WTC11 (cell line): Measurements from ENCODE around the gene TRMO. TPM values are rescaled to one million over a fixed set of nuclear protein-coding genes. Genes with fewer than 3 reads are reported as not detected.

Source experiments
- GABPB1 ChIP-seq: sonication (generic); formaldehyde crosslinking; IDR thresholded peaks from 2 replicates; pipeline ENCODE4 v1.8.1; 2023; ENCODE audit warnings: mild to moderate bottlenecking, missing genetic modification reagents
- JUN ChIP-seq: sonication (generic); formaldehyde crosslinking; IDR thresholded peaks from 2 replicates; pipeline ENCODE4 v1.8.0; 2023; ENCODE audit warnings: mild to moderate bottlenecking, missing genetic modification reagents
- NFYB ChIP-seq: sonication (generic); formaldehyde crosslinking; conservative IDR thresholded peaks from 2 replicates; pipeline ENCODE4 v1.8.0; 2022; ENCODE audit warnings: low read depth, missing genetic modification reagents
- SMAD4 ChIP-seq: sonication (generic); formaldehyde crosslinking; IDR thresholded peaks from 2 replicates; pipeline ENCODE4 v1.8.0; 2022; ENCODE audit warnings: mild to moderate bottlenecking, missing genetic modification reagents
- SP1 ChIP-seq: sonication (generic); formaldehyde crosslinking; conservative IDR thresholded peaks from 2 replicates; pipeline ENCODE4 v1.8.1; 2022; ENCODE audit warnings: missing genetic modification reagents
- TEAD4 ChIP-seq: sonication (generic); formaldehyde crosslinking; IDR thresholded peaks from 2 replicates; pipeline ENCODE4 v1.8.0; 2022; ENCODE audit warnings: mild to moderate bottlenecking, missing genetic modification reagents
- ZBTB21 ChIP-seq: sonication (generic); formaldehyde crosslinking; IDR thresholded peaks from 2 replicates; pipeline ENCODE4 v1.8.1; 2023; ENCODE audit warnings: mild to moderate bottlenecking, missing genetic modification reagents, borderline replicate concordance
- ZNF317 ChIP-seq: sonication (generic); formaldehyde crosslinking; IDR thresholded peaks from 2 replicates; pipeline ENCODE4 v1.8.1; 2023; ENCODE audit warnings: low read depth, mild to moderate bottlenecking, moderate library complexity, missing genetic modification reagents, borderline replicate concordance
- total RNA-seq: library from RNA; stranded (reverse); gene quantifications from 3 replicates; pipeline ENCODE4 v1.2.3, GENCODE V29; 2021
- TF ChIP-seq, protein P1 (sequence below): sonication (generic); formaldehyde crosslinking; conservative IDR thresholded peaks from 2 replicates; pipeline ENCODE4 v1.8.1; 2023; ENCODE audit warnings: mild to moderate bottlenecking, low read depth, missing genetic modification reagents, moderate library complexity
- TF ChIP-seq, protein P2 (sequence below): sonication (generic); formaldehyde crosslinking; IDR thresholded peaks from 2 replicates; pipeline ENCODE4 v1.8.0; 2022; ENCODE audit warnings: mild to moderate bottlenecking, missing genetic modification reagents
- TF ChIP-seq, protein P3 (sequence below): fragments of 250-450 bp; sonication (Bioruptor Pico); IDR thresholded peaks from 2 replicates; pipeline ENCODE4 v1.9.0; 2021; ENCODE audit warnings: mild to moderate bottlenecking, borderline replicate concordance
- TF ChIP-seq, protein P4 (sequence below): sonication (generic); formaldehyde crosslinking; IDR thresholded peaks from 2 replicates; pipeline ENCODE4 v1.8.0; 2022; ENCODE audit warnings: missing genetic modification reagents
- TF ChIP-seq, protein P5 (sequence below): sonication (generic); formaldehyde crosslinking; IDR thresholded peaks from 2 replicates; pipeline ENCODE4 v1.8.1; 2023; ENCODE audit warnings: mild to moderate bottlenecking, missing genetic modification reagents
- TF ChIP-seq, protein P6 (sequence below): sonication (generic); formaldehyde crosslinking; IDR thresholded peaks from 2 replicates; pipeline ENCODE4 v1.8.0; 2023; ENCODE audit warnings: mild to moderate bottlenecking, missing genetic modification reagents
- TF ChIP-seq, protein P7 (sequence below): sonication (generic); formaldehyde crosslinking; IDR thresholded peaks from 2 replicates; pipeline ENCODE4 v1.8.1; 2022; ENCODE audit warnings: mild to moderate bottlenecking, missing genetic modification reagents, moderate library complexity, borderline replicate concordance
- TF ChIP-seq, protein P8 (sequence below): fragments of 250-450 bp; sonication (Bioruptor Pico); IDR thresholded peaks from 2 replicates; pipeline ENCODE4 v1.9.0; 2021; ENCODE audit warnings: moderate library complexity, mild to moderate bottlenecking, inconsistent platforms, borderline replicate concordance
- TF ChIP-seq, protein P9 (sequence below): sonication (generic); formaldehyde crosslinking; IDR thresholded peaks from 2 replicates; pipeline ENCODE4 v1.8.1; 2023; ENCODE audit warnings: mild to moderate bottlenecking, moderate library complexity, missing genetic modification reagents

Gene TRMO
- total RNA-seq, 1 experiment from 2014 or later = 4.6 TPM

DNA sequence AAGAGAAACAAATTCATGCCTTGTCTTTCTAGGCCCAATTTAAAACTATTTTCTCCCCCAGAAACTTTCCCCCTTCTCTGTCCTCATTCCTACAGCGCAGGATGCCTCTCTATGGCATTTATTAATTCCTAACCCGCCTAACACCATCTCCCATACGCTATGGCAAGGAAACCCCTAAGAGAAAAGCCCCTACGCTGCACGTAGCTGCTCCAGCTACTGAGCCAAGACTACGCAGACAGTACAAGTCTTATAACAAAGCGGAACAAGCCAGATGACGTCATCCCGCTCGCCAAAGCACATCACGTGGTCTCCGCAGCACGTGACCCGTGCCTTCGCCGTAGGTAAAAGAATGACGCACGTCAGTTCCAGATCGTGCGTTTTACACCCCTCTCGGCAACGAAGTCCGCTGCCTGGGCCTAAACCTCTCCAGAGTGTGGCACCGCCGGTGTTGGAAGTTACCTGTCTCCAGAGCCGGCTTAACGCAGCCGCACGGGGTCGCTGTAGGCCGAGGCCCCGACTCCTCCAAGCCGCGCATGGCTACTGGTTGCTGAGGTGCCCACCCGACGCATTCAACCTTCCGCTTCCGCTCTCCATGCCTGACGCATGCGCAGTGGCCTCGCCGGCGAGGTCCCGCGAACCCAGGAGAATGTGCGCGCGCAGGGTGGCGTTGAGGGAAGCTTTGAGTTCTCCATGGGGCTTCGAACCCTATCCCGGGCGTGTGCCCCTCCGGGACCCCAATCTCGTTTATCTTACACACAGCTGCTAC lies at the start of gene TRMO (continued):
- TF ChIP-seq, protein P1, sequence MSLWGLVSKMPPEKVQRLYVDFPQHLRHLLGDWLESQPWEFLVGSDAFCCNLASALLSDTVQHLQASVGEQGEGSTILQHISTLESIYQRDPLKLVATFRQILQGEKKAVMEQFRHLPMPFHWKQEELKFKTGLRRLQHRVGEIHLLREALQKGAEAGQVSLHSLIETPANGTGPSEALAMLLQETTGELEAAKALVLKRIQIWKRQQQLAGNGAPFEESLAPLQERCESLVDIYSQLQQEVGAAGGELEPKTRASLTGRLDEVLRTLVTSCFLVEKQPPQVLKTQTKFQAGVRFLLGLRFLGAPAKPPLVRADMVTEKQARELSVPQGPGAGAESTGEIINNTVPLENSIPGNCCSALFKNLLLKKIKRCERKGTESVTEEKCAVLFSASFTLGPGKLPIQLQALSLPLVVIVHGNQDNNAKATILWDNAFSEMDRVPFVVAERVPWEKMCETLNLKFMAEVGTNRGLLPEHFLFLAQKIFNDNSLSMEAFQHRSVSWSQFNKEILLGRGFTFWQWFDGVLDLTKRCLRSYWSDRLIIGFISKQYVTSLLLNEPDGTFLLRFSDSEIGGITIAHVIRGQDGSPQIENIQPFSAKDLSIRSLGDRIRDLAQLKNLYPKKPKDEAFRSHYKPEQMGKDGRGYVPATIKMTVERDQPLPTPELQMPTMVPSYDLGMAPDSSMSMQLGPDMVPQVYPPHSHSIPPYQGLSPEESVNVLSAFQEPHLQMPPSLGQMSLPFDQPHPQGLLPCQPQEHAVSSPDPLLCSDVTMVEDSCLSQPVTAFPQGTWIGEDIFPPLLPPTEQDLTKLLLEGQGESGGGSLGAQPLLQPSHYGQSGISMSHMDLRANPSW (CRISPR knock-in tag) = no peak
- TF ChIP-seq, protein P2, sequence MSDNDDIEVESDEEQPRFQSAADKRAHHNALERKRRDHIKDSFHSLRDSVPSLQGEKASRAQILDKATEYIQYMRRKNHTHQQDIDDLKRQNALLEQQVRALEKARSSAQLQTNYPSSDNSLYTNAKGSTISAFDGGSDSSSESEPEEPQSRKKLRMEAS (CRISPR knock-in tag) = peak; percentile 98
- TF ChIP-seq, protein P3, sequence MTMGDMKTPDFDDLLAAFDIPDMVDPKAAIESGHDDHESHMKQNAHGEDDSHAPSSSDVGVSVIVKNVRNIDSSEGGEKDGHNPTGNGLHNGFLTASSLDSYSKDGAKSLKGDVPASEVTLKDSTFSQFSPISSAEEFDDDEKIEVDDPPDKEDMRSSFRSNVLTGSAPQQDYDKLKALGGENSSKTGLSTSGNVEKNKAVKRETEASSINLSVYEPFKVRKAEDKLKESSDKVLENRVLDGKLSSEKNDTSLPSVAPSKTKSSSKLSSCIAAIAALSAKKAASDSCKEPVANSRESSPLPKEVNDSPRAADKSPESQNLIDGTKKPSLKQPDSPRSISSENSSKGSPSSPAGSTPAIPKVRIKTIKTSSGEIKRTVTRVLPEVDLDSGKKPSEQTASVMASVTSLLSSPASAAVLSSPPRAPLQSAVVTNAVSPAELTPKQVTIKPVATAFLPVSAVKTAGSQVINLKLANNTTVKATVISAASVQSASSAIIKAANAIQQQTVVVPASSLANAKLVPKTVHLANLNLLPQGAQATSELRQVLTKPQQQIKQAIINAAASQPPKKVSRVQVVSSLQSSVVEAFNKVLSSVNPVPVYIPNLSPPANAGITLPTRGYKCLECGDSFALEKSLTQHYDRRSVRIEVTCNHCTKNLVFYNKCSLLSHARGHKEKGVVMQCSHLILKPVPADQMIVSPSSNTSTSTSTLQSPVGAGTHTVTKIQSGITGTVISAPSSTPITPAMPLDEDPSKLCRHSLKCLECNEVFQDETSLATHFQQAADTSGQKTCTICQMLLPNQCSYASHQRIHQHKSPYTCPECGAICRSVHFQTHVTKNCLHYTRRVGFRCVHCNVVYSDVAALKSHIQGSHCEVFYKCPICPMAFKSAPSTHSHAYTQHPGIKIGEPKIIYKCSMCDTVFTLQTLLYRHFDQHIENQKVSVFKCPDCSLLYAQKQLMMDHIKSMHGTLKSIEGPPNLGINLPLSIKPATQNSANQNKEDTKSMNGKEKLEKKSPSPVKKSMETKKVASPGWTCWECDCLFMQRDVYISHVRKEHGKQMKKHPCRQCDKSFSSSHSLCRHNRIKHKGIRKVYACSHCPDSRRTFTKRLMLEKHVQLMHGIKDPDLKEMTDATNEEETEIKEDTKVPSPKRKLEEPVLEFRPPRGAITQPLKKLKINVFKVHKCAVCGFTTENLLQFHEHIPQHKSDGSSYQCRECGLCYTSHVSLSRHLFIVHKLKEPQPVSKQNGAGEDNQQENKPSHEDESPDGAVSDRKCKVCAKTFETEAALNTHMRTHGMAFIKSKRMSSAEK (CRISPR knock-in tag) = no peak; the same call in 1 of the 2 replicates
- TF ChIP-seq, protein P4, sequence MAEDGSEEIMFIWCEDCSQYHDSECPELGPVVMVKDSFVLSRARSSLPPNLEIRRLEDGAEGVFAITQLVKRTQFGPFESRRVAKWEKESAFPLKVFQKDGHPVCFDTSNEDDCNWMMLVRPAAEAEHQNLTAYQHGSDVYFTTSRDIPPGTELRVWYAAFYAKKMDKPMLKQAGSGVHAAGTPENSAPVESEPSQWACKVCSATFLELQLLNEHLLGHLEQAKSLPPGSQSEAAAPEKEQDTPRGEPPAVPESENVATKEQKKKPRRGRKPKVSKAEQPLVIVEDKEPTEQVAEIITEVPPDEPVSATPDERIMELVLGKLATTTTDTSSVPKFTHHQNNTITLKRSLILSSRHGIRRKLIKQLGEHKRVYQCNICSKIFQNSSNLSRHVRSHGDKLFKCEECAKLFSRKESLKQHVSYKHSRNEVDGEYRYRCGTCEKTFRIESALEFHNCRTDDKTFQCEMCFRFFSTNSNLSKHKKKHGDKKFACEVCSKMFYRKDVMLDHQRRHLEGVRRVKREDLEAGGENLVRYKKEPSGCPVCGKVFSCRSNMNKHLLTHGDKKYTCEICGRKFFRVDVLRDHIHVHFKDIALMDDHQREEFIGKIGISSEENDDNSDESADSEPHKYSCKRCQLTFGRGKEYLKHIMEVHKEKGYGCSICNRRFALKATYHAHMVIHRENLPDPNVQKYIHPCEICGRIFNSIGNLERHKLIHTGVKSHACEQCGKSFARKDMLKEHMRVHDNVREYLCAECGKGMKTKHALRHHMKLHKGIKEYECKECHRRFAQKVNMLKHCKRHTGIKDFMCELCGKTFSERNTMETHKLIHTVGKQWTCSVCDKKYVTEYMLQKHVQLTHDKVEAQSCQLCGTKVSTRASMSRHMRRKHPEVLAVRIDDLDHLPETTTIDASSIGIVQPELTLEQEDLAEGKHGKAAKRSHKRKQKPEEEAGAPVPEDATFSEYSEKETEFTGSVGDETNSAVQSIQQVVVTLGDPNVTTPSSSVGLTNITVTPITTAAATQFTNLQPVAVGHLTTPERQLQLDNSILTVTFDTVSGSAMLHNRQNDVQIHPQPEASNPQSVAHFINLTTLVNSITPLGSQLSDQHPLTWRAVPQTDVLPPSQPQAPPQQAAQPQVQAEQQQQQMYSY = no peak; the same call in 1 of the 2 replicates
- 0 out of 2 replicates have a peak, but pooled peaks have one; percentile 20 for TF ChIP-seq SMAD4 (CRISPR knock-in tag)
- TF ChIP-seq JUN (CRISPR knock-in tag) = peak; percentile 87; the same call in 1 of the 2 replicates
- TF ChIP-seq, protein P5, sequence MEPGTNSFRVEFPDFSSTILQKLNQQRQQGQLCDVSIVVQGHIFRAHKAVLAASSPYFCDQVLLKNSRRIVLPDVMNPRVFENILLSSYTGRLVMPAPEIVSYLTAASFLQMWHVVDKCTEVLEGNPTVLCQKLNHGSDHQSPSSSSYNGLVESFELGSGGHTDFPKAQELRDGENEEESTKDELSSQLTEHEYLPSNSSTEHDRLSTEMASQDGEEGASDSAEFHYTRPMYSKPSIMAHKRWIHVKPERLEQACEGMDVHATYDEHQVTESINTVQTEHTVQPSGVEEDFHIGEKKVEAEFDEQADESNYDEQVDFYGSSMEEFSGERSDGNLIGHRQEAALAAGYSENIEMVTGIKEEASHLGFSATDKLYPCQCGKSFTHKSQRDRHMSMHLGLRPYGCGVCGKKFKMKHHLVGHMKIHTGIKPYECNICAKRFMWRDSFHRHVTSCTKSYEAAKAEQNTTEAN = 0 out of 2 replicates have a peak, but pooled peaks have one; percentile 80
- TF ChIP-seq, protein P6, sequence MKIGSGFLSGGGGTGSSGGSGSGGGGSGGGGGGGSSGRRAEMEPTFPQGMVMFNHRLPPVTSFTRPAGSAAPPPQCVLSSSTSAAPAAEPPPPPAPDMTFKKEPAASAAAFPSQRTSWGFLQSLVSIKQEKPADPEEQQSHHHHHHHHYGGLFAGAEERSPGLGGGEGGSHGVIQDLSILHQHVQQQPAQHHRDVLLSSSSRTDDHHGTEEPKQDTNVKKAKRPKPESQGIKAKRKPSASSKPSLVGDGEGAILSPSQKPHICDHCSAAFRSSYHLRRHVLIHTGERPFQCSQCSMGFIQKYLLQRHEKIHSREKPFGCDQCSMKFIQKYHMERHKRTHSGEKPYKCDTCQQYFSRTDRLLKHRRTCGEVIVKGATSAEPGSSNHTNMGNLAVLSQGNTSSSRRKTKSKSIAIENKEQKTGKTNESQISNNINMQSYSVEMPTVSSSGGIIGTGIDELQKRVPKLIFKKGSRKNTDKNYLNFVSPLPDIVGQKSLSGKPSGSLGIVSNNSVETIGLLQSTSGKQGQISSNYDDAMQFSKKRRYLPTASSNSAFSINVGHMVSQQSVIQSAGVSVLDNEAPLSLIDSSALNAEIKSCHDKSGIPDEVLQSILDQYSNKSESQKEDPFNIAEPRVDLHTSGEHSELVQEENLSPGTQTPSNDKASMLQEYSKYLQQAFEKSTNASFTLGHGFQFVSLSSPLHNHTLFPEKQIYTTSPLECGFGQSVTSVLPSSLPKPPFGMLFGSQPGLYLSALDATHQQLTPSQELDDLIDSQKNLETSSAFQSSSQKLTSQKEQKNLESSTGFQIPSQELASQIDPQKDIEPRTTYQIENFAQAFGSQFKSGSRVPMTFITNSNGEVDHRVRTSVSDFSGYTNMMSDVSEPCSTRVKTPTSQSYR = 0 out of 2 replicates have a peak, but pooled peaks have one; percentile 23
- no peak; the same call in 1 of the 2 replicates for TF ChIP-seq ZBTB21
- TF ChIP-seq, protein P7, sequence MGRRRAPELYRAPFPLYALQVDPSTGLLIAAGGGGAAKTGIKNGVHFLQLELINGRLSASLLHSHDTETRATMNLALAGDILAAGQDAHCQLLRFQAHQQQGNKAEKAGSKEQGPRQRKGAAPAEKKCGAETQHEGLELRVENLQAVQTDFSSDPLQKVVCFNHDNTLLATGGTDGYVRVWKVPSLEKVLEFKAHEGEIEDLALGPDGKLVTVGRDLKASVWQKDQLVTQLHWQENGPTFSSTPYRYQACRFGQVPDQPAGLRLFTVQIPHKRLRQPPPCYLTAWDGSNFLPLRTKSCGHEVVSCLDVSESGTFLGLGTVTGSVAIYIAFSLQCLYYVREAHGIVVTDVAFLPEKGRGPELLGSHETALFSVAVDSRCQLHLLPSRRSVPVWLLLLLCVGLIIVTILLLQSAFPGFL (CRISPR knock-in tag) = no peak
- TF ChIP-seq SP1 (CRISPR knock-in tag) = peak; percentile 54; the same call in 1 of the 2 replicates
- TF ChIP-seq TEAD4 (CRISPR knock-in tag) = peak; percentile 62; the same call in 1 of the 2 replicates
- peak; percentile 68 for TF ChIP-seq GABPB1
- TF ChIP-seq, protein P8, sequence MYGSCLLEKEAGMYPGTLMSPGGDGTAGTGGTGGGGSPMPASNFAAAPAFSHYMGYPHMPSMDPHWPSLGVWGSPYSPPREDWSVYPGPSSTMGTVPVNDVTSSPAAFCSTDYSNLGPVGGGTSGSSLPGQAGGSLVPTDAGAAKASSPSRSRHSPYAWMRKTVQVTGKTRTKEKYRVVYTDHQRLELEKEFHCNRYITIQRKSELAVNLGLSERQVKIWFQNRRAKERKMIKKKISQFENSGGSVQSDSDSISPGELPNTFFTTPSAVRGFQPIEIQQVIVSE = no peak
- no peak; the same call in 1 of the 2 replicates for TF ChIP-seq ZNF317 (CRISPR knock-in tag)
- 0 out of 2 replicates have a peak, but pooled peaks have one; percentile 25 for TF ChIP-seq NFYB (CRISPR knock-in tag)
- TF ChIP-seq, protein P9, sequence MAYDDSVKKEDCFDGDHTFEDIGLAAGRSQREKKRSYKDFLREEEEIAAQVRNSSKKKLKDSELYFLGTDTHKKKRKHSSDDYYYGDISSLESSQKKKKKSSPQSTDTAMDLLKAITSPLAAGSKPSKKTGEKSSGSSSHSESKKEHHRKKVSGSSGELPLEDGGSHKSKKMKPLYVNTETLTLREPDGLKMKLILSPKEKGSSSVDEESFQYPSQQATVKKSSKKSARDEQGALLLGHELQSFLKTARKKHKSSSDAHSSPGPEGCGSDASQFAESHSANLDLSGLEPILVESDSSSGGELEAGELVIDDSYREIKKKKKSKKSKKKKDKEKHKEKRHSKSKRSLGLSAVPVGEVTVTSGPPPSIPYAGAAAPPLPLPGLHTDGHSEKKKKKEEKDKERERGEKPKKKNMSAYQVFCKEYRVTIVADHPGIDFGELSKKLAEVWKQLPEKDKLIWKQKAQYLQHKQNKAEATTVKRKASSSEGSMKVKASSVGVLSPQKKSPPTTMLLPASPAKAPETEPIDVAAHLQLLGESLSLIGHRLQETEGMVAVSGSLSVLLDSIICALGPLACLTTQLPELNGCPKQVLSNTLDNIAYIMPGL (CRISPR knock-in tag) = peak; percentile 88
